ENCODE results near the gene TNFRSF11A. TPM values are rescaled to one million over a fixed set of nuclear protein-coding genes. Genes with fewer than 3 reads are reported as not detected.

TNFRSF11A gene
- total RNA-seq, 1 donor from 2014 or later, result 0.16 TPM

DNA sequence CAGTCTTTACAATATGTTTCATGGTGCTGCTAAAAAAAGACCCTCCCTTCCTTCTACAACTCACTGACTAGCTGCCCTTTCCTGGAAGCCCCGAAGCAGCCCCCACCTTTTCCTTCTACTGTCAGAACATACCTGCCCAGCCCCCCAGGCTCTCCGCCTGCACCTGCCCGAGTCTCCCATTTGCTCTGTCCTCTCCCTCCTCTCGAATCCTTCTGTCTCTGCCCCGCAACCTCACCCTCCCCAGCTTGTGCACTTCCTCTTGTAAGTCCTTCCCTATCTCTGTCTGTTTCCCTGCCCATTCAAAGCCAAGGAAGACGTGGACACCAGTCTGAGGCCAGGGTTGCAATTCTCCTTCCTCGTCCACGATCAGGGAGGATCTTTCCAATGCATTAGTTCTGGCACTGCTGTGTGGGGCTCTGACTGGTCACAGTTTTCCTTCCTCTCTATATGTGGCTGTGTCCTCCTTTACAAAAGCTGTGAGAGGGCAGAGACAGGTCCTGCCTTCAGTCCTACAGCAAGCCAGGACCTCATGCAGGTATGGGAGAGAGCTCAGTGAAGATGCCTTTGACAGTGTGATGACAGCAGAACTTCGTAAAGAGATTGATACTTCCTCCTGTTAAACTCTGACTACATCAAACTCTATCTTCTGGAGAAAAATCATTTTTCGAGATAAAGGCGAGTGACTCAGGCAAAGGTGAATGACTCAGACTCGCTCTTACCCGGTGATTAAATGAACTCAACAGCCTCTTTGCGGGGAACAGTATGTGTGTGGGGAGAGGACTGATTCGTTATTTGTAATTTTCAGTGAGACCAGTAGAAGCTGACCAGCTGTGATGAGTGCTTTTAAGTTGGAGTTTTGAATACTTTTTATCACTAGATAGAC lies 14.2 kb downstream of the TNFRSF11A start:
- TF ChIP-seq, protein P1, sequence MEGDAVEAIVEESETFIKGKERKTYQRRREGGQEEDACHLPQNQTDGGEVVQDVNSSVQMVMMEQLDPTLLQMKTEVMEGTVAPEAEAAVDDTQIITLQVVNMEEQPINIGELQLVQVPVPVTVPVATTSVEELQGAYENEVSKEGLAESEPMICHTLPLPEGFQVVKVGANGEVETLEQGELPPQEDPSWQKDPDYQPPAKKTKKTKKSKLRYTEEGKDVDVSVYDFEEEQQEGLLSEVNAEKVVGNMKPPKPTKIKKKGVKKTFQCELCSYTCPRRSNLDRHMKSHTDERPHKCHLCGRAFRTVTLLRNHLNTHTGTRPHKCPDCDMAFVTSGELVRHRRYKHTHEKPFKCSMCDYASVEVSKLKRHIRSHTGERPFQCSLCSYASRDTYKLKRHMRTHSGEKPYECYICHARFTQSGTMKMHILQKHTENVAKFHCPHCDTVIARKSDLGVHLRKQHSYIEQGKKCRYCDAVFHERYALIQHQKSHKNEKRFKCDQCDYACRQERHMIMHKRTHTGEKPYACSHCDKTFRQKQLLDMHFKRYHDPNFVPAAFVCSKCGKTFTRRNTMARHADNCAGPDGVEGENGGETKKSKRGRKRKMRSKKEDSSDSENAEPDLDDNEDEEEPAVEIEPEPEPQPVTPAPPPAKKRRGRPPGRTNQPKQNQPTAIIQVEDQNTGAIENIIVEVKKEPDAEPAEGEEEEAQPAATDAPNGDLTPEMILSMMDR (conservative IDR thresholded peaks at IDR 0.05), result no peak
- H3K27ac Mint-ChIP-seq (ENCODE audit: unreplicated experiment), result no peak overlapping the region
- H3K9me3 Mint-ChIP-seq, result no peaks in the 10 kb centered on the region
- H3K36me3 Mint-ChIP-seq (ENCODE audit: low read depth), result no peaks in the 10 kb centered on the region
- DNase-seq (ENCODE audit: low read depth, low spot score), result no peak
- no peak overlapping the region for H3K4me3 Mint-ChIP-seq
- H3K27me3 Mint-ChIP-seq (ENCODE audit: low read depth), result peaks cover 35% of the 10 kb centered on the region
- H3K4me1 Mint-ChIP-seq, result peaks cover 24% of the 10 kb centered on the region

DNA sequence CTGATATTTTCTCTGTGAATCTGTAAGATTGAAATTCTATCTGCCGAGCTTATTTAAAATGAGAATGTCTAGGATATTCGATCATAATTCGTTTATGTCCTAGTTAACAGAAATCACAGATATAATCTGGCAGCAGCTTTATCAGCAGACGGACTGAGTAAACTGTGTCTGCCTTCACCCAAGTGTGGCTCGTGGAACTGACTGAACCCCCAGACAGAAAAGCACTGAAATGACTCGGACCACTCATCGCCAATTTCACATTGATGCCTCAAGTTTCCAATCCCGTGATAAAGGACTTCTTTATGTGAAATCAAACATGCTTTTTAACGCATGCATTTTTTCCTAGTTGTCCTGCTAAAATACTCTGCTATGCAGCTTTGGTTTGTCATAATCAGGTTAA lies 15.9 kb downstream of the TNFRSF11A start:
- Mint-ChIP-seq H3K4me1 (peaks cover 26% of the 10 kb centered on the region), H3K36me3 (ENCODE audit: low read depth) (no peaks in the 10 kb centered on the region), H3K9me3 (no peaks in the 10 kb centered on the region), H3K27ac (ENCODE audit: unreplicated experiment) (no peak overlapping the region), H3K27me3 (ENCODE audit: low read depth) (peaks cover 40% of the 10 kb centered on the region), H3K4me3 (no peak overlapping the region)
- TF ChIP-seq, protein P1 (conservative IDR thresholded peaks at IDR 0.05), result no peak
- no peak for DNase-seq (ENCODE audit: low read depth, low spot score)

DNA sequence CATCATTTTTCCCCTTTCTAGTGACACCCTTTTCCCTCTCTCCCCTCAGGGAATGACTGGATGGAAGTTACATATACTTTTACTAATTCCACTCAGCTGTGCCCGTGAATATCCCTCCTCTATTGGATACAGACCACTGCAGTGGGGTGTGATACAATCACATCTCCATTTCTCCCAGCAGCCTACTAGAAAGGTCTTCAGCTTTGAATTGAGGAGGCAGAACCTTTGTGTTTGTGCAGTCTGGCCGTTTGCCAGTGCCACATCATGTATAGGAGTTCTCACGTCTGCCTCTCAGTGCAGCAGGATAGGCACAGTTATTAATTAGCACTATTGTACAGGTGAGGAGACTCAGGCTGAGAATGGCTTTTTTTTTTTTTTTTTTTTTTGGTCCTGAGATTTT lies 16.4 kb downstream of the TNFRSF11A start:
- H3K9me3 Mint-ChIP-seq, result no peaks in the 10 kb centered on the region
- H3K4me1 Mint-ChIP-seq, result peaks cover 26% of the 10 kb centered on the region
- H3K27ac Mint-ChIP-seq (ENCODE audit: unreplicated experiment), result no peak overlapping the region
- H3K4me3 Mint-ChIP-seq, result no peak overlapping the region
- DNase-seq (ENCODE audit: low read depth, low spot score), result no peak
- TF ChIP-seq, protein P1 (conservative IDR thresholded peaks at IDR 0.05), result no peak
- peaks cover 37% of the 10 kb centered on the region for H3K27me3 Mint-ChIP-seq (ENCODE audit: low read depth)
- H3K36me3 Mint-ChIP-seq (ENCODE audit: low read depth), result no peaks in the 10 kb centered on the region

DNA sequence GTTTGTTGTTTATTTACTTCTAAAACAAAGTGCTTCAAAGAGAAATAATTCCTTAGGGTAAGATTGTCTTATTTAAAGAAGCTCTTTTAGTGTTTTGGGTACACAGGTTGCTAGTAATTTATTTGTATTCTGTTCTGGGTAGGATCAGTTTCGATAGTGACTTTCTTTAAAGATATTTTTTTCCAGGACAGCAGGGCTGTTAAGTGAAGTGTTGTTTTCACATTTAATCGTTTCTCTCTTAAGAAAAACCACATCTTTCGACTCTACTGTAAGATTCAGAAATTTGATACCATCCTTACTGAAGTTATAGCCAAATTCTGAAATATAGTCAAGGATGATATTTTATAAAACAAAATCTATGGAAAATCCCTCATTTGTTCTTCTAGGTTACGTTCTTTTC lies 17.8 kb downstream of the TNFRSF11A start:
- Mint-ChIP-seq H3K9me3 (no peaks in the 10 kb centered on the region), H3K4me3 (no peak overlapping the region), H3K36me3 (ENCODE audit: low read depth) (no peaks in the 10 kb centered on the region), H3K4me1 (peaks cover 30% of the 10 kb centered on the region), H3K27ac (ENCODE audit: unreplicated experiment) (no peak overlapping the region), H3K27me3 (ENCODE audit: low read depth) (peaks cover 26% of the 10 kb centered on the region)
- TF ChIP-seq, protein P1 (conservative IDR thresholded peaks at IDR 0.05), result no peak
- DNase-seq (ENCODE audit: low read depth, low spot score), result no peak

DNA sequence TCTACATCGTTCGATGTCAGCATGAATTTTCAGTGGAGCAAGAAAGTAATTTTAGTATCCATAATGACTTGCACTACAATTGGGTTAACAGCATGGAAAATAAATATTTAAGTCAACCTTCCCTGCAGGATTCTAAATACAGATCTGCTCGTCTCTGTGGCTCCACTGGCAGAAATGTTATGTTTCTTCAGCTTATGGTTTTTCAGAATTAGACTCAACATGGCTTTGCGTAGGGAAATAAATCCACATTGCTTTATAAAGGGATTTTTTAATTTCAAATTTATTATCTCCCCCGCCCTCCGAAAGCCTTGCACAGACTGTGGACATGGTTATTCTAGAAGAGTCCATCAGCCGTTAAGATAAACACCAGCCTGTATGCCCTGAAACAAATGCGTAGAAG lies 18.2 kb downstream of the TNFRSF11A start:
- peaks cover 30% of the 10 kb centered on the region for H3K4me1 Mint-ChIP-seq

More for the DNA sequence above, 18.2 kb downstream of the TNFRSF11A start:
- Mint-ChIP-seq H3K9me3 (no peaks in the 10 kb centered on the region), H3K27ac (ENCODE audit: unreplicated experiment) (no peak overlapping the region), H3K27me3 (ENCODE audit: low read depth) (peaks cover 22% of the 10 kb centered on the region), H3K4me3 (no peak overlapping the region), H3K36me3 (ENCODE audit: low read depth) (no peaks in the 10 kb centered on the region)
- TF ChIP-seq, protein P1 (conservative IDR thresholded peaks at IDR 0.05), result no peak
- no peak for DNase-seq (ENCODE audit: low read depth, low spot score)

All from neural crest cell (in vitro differentiated cells).